Suprapubic skin (tissue), 4 donors: ENCODE measurements around the gene SSC5D. TPM values are rescaled to one million over a fixed set of nuclear protein-coding genes. Genes with fewer than 3 reads are reported as not detected.

Experiments used
- DNase-seq, 2 donors: peaks; one replicate each; pipeline ENCODE4 v3.0.0-alpha.2; 2019; ENCODE audit warnings: low spot score in 2 of 2
- H3K27ac ChIP-seq: fragments of 200-600 bp; sonication (generic); one replicate; pipeline ENCODE4 v1.5.1; 2019
- H3K27me3 ChIP-seq: fragments of 200-600 bp; sonication (generic); one replicate; pipeline ENCODE4 v1.5.1; 2019
- H3K36me3 ChIP-seq: fragments of 200-600 bp; sonication (generic); one replicate; pipeline ENCODE4 v1.5.1; 2019
- H3K4me1 ChIP-seq: fragments of 200-600 bp; sonication (generic); one replicate; pipeline ENCODE4 v1.5.1; 2019
- H3K4me3 ChIP-seq: fragments of 200-600 bp; sonication (generic); one replicate; pipeline ENCODE4 v1.5.1; 2019; ENCODE audit warnings: mild to moderate bottlenecking
- H3K9me3 ChIP-seq: fragments of 200-600 bp; sonication (generic); one replicate; pipeline ENCODE4 v1.5.1; 2019
- CTCF ChIP-seq, 2 donors: fragments of 200-600 bp in 1 of 2; fragments of 450-650 bp in 1 of 2; sonication (generic) in 1 of 2; IDR thresholded peaks; one replicate each; pipeline ENCODE4 v1.5.1; 2016 to 2019; ENCODE audit warnings: antibody characterized with exemption in 2 of 2, mild to moderate bottlenecking in 1 of 2, moderate library complexity in 1 of 2
- EP300 ChIP-seq: sonication (generic); formaldehyde crosslinking; IDR thresholded peaks from one replicate; pipeline ENCODE4 v1.6.1; 2017; ENCODE audit warnings: antibody characterized with exemption
- POLR2A ChIP-seq, 2 donors: fragments of 450-650 bp; IDR thresholded peaks; one replicate each; pipeline ENCODE4 v1.6.1; 2017; ENCODE audit warnings: antibody characterized with exemption in 2 of 2, mild to moderate bottlenecking in 2 of 2, moderate library complexity in 2 of 2
- POLR2AphosphoS5 ChIP-seq, 3 donors: sonication (generic); formaldehyde crosslinking; IDR thresholded peaks; one replicate each; pipeline ENCODE4 v1.6.1; 2017; ENCODE audit warnings: antibody characterized with exemption in 3 of 3
- WGBS: methylation state at CpG from one replicate; pipeline ENCODE4 v1.1.5; 2018; 5-methylcytosine and 5-hydroxymethylcytosine counted together
- total RNA-seq, 4 donors: library from RNA; depleted of rRNA; stranded (reverse); fragments of >200 nt; gene quantifications; one replicate each; pipeline ENCODE4 v1.1.0, GENCODE V29; 2016

The SSC5D gene
- total RNA-seq, 4 donors from 2014 or later, result 0.57 to 2.1 (median 1.0) TPM

DNA sequence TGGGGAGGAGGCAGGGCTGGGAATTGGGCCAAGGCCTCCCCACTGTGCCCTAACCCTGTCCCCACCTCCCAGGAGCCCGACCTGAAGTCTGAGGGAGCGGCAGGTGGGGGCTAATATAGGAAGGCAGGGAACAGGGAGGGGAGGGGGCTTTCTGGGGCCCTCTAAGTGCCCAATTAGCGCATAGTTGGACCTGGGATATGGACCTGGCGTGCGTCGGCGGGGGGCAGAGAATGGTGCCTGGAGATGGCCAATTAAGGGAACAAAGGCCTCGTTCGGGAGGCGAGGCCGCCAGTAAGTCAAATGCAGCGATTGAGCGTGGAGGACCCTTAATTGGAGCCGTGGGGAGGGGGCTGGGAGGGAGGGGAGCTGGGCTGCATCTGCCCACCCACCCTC is 23.6 kb upstream of the SSC5D start, which contains the start of gene C19orf85:
Gene C19orf85, minus strand, starts transcription at position 90 of the 393 bp plus-strand sequence. CDS start 197 bp downstream, outside the sequence.
- Histone ChIP-seq H3K36me3 (no peaks in the 10 kb centered on the region), H3K27ac (no peak within 1 kb of the TSS), H3K4me3 (no peak within 1 kb of the TSS), H3K9me3 (no peaks in the 10 kb centered on the region), H3K4me1 (peaks cover 22% of the 10 kb centered on the region), H3K27me3 (no peaks in the 10 kb centered on the region)
- TF ChIP-seq POLR2A (IDR thresholded peaks at IDR 0.05), result no peak
- no peak for TF ChIP-seq EP300
- TF ChIP-seq CTCF (IDR thresholded peaks at IDR 0.05), result no peak
- TF ChIP-seq POLR2AphosphoS5 (IDR thresholded peaks at IDR 0.05), result no peak
- WGBS, result 80% methylated on average over 14 of the region's 14 CpGs
- DNase-seq, result no peak

- Histone ChIP-seq H3K9me3 (no peaks in the 10 kb centered on the region), H3K36me3 (no peaks in the 10 kb centered on the region), H3K4me1 (peaks cover 12% of the 10 kb centered on the region), H3K4me3 (no peak overlapping the region), H3K27me3 (no peaks in the 10 kb centered on the region), H3K27ac (no peak overlapping the region)
- TF ChIP-seq CTCF (IDR thresholded peaks at IDR 0.05) (no peak), POLR2A (IDR thresholded peaks at IDR 0.05) (no peak), EP300 (no peak), POLR2AphosphoS5 (IDR thresholded peaks at IDR 0.05) (no peak)
- WGBS, result 64% methylated on average over 4 of the region's 11 CpGs
- no peak for DNase-seq
Measured at GRCh38 chr19:55465460-55466240, 22.6 kb upstream of the SSC5D start.

DNA sequence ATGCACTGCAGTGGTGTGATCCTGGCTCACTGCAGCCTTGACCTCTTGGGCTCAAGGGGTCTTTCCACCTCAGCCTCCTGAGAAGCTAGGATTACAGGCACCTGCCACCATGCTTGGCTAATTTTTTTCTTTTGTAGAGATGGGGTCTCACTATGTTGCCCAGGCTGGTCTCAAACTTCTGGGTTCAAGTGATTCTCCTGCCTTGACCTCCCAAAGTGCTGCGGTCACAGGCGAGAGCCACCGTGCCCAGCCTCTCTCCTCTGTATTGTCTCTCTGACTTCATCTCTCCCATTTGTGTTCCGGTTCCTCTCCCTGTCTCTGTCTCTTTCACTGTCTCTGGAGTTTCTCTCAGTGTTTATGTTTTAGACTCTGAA is 22.0 kb upstream of the SSC5D start:
- no peak for DNase-seq
- WGBS, result 88% methylated on average over 4 of the region's 4 CpGs
- H3K4me1 ChIP-seq, result peaks cover 6% of the 10 kb centered on the region

GRCh38 chr19:55467236-55468053 is 20.8 kb upstream of the SSC5D start:
- DNase-seq, result no peak
- WGBS, result 57% methylated on average over 15 of the region's 29 CpGs
- H3K4me3 ChIP-seq, result no peak overlapping the region
- H3K9me3 ChIP-seq, result no peaks in the 10 kb centered on the region
- no peak overlapping the region for H3K27ac ChIP-seq
- H3K36me3 ChIP-seq, result no peaks in the 10 kb centered on the region
- H3K4me1 ChIP-seq, result peaks cover under 1% of the 10 kb centered on the region
- peak; percentile 95 to 99 for TF ChIP-seq CTCF (IDR thresholded peaks at IDR 0.05)
- TF ChIP-seq POLR2AphosphoS5 (IDR thresholded peaks at IDR 0.05), result no peak
- TF ChIP-seq POLR2A (IDR thresholded peaks at IDR 0.05), result no peak
- H3K27me3 ChIP-seq, result no peaks in the 10 kb centered on the region

More for the DNA sequence above, 22.0 kb upstream of the SSC5D start:
- H3K9me3 ChIP-seq, result no peaks in the 10 kb centered on the region
- H3K36me3 ChIP-seq, result no peaks in the 10 kb centered on the region
- H3K4me3 ChIP-seq, result no peak overlapping the region
- H3K27ac ChIP-seq, result no peak overlapping the region
- TF ChIP-seq EP300 (no peak), POLR2A (IDR thresholded peaks at IDR 0.05) (no peak), POLR2AphosphoS5 (IDR thresholded peaks at IDR 0.05) (no peak), CTCF (IDR thresholded peaks at IDR 0.05) (no peak)
- H3K27me3 ChIP-seq, result no peaks in the 10 kb centered on the region

GRCh38 chr19:55468054-55468393 is 20.2 kb upstream of the SSC5D start:
- no peak for DNase-seq
- Histone ChIP-seq H3K36me3 (no peaks in the 10 kb centered on the region), H3K4me1 (no peaks in the 10 kb centered on the region), H3K27me3 (no peaks in the 10 kb centered on the region), H3K27ac (no peak overlapping the region), H3K4me3 (no peak overlapping the region), H3K9me3 (no peaks in the 10 kb centered on the region)
- TF ChIP-seq POLR2AphosphoS5 (IDR thresholded peaks at IDR 0.05) (no peak), POLR2A (IDR thresholded peaks at IDR 0.05) (no peak), CTCF (IDR thresholded peaks at IDR 0.05) (no peak), EP300 (no peak)
- 24% methylated on average over 4 of the region's 4 CpGs for WGBS
